Germinal center (tissue), 1 donor: Measurements from ENCODE around the gene SLC25A2.
"Not testable (repeated sequence)": the region's sequence is repeated elsewhere in the genome, so short reads cannot be mapped to it uniquely, and the experiment has no call there.

Experiments
- DNase-seq: peaks from one replicate; pipeline ENCODE4 v3.0.0; 2012; ENCODE audit warnings: mixed read lengths, low spot score

Gene SLC25A2

GRCh38 chr5:141303756-141304155, at the start of gene SLC25A2:
SLC25A2 (minus strand) TSS chr5:141304049; CDS start chr5:141303865, 184 bp downstream.
- no peak for DNase-seq

DNA sequence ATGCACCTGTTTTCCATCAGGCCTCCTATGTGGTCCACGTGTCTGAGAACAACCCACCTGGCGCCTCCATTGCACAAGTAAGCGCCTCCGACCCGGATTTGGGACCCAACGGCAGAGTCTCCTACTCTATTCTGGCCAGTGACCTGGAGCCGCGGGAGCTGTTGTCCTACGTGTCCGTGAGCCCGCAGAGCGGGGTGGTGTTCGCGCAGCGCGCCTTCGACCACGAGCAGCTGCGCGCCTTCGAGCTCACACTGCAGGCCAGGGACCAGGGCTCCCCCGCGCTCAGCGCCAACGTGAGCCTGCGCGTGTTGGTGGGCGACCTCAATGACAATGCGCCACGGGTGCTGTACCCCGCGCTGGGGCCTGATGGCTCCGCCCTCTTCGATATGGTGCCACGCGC, 47.7 kb upstream of the SLC25A2 start:
- no peak for DNase-seq

GRCh38 chr5:141349917-141350619, 46.2 kb upstream of the SLC25A2 start, which contains the start of gene PCDHGB1:
PCDHGB1 (plus strand) TSS chr5:141350099; CDS start chr5:141350261, 162 bp downstream.
- peak; percentile 74 for DNase-seq

- DNase-seq: not testable (repeated sequence)
Observed at GRCh38 chr5:141346017-141346416, 42.2 kb upstream of the SLC25A2 start.

DNA sequence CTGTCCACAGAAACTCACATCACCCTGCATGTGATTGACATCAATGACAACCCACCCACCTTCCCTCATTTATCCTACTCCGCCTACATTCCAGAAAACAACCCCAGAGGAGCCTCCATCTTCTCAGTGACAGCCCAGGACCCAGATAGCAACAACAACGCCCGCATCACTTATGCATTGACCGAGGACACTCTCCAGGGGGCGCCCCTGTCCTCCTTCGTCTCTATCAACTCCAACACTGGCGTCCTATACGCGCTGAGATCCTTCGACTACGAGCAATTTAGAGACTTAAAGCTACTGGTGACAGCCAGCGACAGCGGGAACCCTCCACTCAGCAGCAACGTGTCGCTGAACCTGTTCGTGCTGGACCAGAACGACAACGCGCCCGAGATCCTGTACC, 41.5 kb upstream of the SLC25A2 start:
- DNase-seq: no peak

GRCh38 chr5:141343953-141344463, 40.2 kb upstream of the SLC25A2 start:
- DNase-seq: no peak

DNA sequence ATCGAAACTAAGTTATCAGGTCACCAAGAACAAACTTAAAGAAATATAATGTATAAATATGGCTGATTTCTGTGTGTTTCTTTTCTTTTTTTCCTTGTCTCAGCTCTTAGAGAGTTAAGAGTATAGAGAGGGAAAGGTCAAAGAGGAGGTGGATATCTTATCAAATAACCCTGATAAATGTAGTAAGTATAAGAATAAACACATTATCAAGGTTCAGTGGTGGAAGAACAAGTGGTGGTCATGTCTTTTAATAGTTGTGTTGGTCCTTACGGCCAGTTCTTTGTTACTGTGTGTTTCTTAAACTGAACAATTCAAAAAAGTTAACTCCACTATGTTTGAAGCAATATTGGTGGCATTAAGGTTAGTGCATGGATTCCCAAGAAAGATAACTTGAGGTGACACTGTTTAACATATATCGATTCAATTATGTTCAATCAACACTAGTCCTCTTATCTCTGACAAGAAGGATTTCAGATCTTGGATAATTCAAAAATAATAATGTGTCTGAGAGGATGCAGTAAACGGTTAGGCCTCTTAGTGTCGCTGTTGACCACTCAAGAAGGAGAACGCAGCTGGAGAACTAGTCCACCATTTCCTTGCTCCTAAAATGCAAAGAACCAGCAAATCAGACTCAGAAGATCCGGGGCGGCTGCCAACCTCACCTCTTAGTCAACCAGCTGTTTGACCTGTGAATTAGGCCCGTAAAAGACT, 39.5 kb upstream of the SLC25A2 start, which contains the start of gene PCDHGA3:
TSS of gene PCDHGA3 (plus strand) at position 588 of the 711 bp plus-strand sequence. CDS start 205 bp downstream, outside the sequence.
- peak; percentile 37 for DNase-seq

DNA sequence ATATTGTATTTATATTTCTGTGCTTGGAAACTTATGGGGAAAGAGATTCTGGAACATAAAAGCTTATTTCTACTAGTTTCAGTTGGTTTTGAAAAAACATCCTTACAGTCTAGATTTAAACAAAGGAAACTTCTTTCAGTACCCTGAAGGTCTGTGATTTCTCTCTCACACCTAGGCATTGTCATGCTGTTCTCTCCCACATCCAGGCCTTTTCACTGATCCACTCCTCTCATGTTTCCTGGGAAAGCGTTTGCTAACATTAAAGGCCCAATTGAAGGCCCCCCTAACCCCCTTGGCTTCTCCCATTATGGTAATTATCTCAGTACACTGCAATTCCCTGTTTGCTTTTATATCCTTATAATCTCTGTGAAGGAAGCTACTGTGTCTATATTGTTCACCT, 38.9 kb upstream of the SLC25A2 start:
- DNase-seq: no peak

GRCh38 chr5:141340781-141341354, 37.0 kb upstream of the SLC25A2 start:
- not testable (repeated sequence) for DNase-seq

DNA sequence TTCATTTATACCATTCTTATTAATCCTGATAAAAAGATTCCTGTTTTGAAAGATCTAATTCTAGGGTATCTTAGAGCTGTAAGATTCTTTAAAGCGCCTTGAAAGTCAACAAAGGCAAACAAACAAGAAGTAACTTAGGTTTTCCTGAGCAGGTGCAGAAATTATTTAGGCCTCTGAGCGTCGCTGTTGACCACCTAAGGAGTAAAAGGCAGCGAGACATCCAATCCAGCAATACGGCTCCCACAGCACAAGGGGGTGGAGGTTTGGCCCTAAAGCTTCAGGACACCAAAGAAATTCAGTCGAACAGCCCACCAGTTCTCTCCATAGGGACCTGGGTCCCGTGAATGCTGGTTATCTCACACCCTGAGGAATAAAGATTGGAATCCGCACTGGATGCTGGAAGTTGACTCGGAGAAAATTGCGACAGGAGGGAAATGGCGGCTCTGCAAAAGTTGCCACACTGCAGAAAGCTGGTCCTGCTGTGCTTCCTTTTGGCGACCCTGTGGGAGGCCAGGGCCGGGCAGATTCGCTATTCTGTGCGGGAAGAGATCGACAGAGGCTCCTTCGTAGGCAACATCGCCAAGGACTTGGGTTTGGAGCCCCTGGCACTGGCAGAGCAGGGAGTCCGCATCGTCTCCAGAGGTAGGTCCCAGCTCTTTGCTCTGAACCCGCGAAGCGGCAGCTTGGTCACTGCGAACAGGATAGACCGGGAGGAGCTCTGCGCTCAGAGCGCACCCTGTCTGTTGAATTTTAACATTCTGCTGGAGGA, 34.9 kb upstream of the SLC25A2 start, which contains the start of gene PCDHGA2:
TSS of gene PCDHGA2 (plus strand) at position 223 of the 769 bp plus-strand sequence.
- peak; percentile 64 for DNase-seq

GRCh38 chr5:141332571-141332970, 28.7 kb upstream of the SLC25A2 start:
- not testable (repeated sequence) for DNase-seq

GRCh38 chr5:141330299-141331080, 26.6 kb upstream of the SLC25A2 start, which contains the start of gene PCDHGA1:
PCDHGA1 (plus strand) TSS chr5:141330514.
- peak; percentile 40 for DNase-seq

GRCh38 chr5:141328231-141328630, 24.4 kb upstream of the SLC25A2 start:
- DNase-seq: no peak

DNA sequence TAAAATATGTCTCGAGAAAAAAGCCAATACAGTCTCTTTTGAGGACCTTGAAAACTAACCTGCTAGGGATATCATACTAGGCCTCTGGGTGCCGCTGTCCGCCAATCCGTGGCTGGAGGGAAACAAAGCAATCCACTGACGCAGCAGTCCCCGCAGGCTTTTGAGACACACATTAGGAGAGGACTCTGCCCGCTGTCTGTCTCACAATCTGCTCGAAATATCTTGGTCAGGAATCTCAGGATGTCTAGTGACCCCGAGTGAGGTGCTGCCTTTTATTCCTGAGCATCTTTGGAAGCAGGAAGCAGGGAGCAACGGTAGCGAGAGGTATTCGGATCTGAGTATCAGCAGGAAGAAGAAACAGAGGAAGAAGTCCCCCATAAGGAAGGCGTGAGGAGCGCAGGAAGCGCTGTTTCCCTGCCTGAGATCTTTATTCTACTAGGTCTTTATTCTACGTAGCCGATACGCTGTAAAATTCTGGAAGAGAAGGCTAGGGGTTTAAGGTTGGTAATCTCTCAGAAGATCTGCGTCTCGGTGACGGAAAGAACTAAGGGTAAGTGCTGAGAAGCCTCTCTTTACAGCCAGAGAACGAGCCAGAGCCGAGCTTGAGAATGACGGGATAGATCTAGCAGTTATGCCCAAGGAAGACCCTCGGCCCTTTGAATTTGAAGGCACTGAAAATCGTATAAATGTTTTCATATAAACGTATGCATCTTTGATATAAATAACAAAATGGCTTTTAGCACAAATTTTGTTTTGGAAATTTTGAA, 22.4 kb upstream of the SLC25A2 start:
- DNase-seq: peak; percentile 60

GRCh38 chr5:141322261-141322660, 18.4 kb upstream of the SLC25A2 start:
- no peak for DNase-seq

DNA sequence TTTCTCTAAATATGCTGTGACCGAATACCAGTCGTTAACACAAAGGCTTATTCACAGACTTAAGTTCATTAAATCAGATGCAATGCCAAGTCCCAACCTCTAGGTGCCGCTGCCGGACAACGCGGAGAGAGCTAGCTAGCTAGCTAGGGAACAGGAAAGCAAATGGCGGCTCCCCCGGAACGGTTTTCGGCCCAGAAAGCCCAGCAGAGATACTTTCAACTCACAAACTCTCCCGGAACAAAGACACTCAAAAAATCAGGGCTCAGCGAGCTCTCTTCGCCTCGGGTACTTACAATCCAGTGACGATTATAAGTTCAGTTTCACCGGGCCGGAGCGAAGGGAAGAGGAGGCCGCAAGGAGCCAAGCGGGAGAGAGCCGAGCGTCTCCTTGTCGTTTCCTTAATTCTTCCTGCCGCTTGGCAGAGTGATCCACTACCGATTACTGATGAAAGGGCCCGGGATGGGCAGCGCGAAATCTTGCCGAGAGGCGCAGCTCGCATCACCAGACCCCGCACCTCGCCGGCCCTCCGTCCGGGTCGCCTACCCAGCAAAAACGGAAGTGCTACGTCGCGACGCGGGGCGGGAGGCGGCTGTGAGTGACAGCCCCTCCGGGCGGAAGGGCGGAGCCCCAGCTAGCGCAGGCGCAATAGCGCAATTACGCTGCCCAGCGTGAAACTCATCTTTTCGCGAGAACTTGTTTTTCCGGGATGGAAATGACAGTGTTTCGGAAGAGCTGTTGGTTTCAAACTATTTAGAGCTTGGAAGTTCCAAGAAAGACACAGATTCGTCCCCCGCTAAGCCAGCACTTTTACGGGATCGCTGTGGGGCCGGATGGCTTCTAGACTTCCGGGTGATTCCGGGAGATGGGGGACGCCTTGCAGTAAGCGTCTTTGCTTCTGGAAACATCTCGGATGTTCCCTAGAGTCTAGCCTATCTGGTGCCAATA, 16.6 kb upstream of the SLC25A2 start, which contains the start of gene TAF7:
TSS of gene TAF7 (minus strand) at position 560 of the 945 bp plus-strand sequence. CDS start 740 bp downstream, outside the sequence.
- peak; percentile 93 for DNase-seq

DNA sequence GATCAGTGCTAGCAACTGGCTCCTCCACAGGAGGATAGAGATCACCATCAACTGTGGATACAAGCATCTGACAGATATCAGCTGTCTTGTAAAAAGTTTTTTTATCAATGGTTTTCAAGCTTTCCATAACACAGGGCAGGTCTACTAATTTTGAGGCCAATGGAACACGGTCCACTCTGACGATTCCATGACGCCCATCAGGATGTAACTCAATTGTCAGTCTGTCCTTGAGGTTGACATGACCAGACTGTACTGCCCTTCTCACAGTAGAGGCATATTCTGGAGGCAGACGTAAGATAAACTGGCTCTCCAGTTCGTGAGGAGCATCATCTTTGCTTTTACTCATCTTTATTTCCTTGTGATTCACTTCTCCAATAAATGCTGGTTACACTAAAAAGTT, 15.8 kb upstream of the SLC25A2 start:
- no peak for DNase-seq

DNA sequence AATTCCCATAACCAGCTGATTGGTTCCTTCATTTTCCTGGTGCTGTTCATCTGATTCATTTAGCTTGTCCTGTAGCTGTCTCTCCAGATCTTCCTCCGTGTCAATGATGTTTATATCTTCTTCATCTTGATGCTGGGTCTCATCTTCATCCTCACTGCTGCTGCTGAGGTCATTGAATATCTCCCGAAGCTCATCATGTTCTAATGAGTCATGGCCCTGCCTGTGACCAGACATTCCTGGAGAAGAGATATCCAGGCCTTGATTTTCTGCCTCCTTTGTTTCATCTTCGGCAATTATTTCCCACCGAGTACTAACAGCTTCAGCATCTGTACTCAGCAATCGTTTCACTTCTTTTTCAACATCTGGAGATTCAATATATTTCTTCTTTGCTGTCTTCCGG, 15.4 kb upstream of the SLC25A2 start:
- no peak for DNase-seq

DNA sequence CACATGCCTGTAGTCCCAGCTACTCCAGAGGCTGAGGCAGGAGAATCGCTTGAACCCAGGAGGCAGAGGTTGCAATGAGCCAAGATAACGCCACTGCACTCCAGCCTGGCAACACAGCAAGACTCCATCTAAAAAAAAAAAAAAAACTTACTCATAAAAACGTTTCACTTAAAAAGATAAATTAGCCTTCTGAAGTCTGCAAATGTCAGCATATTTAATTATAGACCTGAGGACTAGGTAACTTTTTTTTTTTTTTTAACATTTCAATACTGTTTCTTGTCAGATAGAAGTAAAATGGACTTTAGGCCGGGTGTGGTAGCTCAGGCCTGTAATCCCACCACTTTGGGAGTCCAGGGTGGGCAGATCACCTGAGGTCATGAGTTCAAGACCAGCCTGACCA, 13.1 kb upstream of the SLC25A2 start:
- DNase-seq: not testable (repeated sequence)
